Measurements from ENCODE around the gene HDAC8.
"Not testable (repeated sequence)": the region's sequence is repeated elsewhere in the genome, so short reads cannot be mapped to it uniquely, and the experiment has no call there.

Gene HDAC8

GRCh38 chrX:72368796-72369195, 203.8 kb downstream of the HDAC8 start:
- DNase-seq = no peak

GRCh38 chrX:72367516-72367915, 205.1 kb downstream of the HDAC8 start:
- no peak for DNase-seq

GRCh38 chrX:72366701-72367454, 205.8 kb downstream of the HDAC8 start:
- no peak for DNase-seq

- no peak for DNase-seq
Measured at GRCh38 chrX:72366178-72366577, 206.5 kb downstream of the HDAC8 start.

GRCh38 chrX:72365126-72365525, 207.5 kb downstream of the HDAC8 start:
- DNase-seq = no peak

- no peak for DNase-seq
Measured at GRCh38 chrX:72360326-72360725, 212.3 kb downstream of the HDAC8 start.

- no peak for DNase-seq
Measured at GRCh38 chrX:72358313-72358712, 214.3 kb downstream of the HDAC8 start.

- no peak for DNase-seq
Measured at GRCh38 chrX:72352786-72353185, 219.9 kb downstream of the HDAC8 start.

- no peak for DNase-seq
Measured at GRCh38 chrX:72351606-72352334, 220.9 kb downstream of the HDAC8 start.

GRCh38 chrX:72349190-72349589, 223.5 kb downstream of the HDAC8 start:
- peak; percentile 16 to 42 for DNase-seq

- DNase-seq = peak; percentile 28 to 31
Measured at GRCh38 chrX:72348247-72348979, 224.2 kb downstream of the HDAC8 start.

GRCh38 chrX:72347366-72347765, 225.3 kb downstream of the HDAC8 start:
- no peak for DNase-seq

- DNase-seq = no peak
Measured at GRCh38 chrX:72346302-72346949, 226.2 kb downstream of the HDAC8 start.

- no peak for DNase-seq
Measured at GRCh38 chrX:72340626-72341025, 232.0 kb downstream of the HDAC8 start.

GRCh38 chrX:72340041-72340440, 232.6 kb downstream of the HDAC8 start:
- DNase-seq = no peak

GRCh38 chrX:72330131-72330530, 242.5 kb downstream of the HDAC8 start:
- DNase-seq = no peak

- no peak for DNase-seq
Measured at GRCh38 chrX:72326605-72327300, 245.9 kb downstream of the HDAC8 start.

GRCh38 chrX:72319651-72320050, 253.0 kb downstream of the HDAC8 start:
- not testable (repeated sequence) for DNase-seq

GRCh38 chrX:72317139-72317538, 255.5 kb downstream of the HDAC8 start:
- DNase-seq = no peak

- no peak for DNase-seq
Measured at GRCh38 chrX:72316408-72317110, 256.1 kb downstream of the HDAC8 start.

- DNase-seq = no peak
Measured at GRCh38 chrX:72314881-72315280, 257.8 kb downstream of the HDAC8 start.
